DLD1 (cell line): ENCODE data around the gene CDKN1C.

Experiments used
- in situ Hi-C: cut with HindIII; loops from 2 replicates; pipeline ENCODE4 v1.10.0; 2017; ENCODE audit warnings: low sequenced_read_pairs

CDKN1C gene

GRCh38 chr11:2848497-2848896, 37.1 kb downstream of the CDKN1C start:
- in situ Hi-C loops = no loop called here

DNA sequence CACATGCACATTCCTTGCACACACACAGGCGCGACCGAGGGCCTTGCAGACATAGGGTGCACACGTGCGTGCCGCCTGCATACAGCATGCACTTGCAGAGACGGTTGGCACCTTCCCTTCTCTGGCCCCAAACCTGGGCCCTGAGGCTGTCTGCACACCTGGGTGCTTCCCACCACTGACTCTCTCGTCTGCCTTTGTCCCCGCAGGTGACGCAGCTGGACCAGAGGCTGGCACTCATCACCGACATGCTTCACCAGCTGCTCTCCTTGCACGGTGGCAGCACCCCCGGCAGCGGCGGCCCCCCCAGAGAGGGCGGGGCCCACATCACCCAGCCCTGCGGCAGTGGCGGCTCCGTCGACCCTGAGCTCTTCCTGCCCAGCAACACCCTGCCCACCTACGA, 38.0 kb downstream of the CDKN1C start:
- in situ Hi-C loops = no loop called here

DNA sequence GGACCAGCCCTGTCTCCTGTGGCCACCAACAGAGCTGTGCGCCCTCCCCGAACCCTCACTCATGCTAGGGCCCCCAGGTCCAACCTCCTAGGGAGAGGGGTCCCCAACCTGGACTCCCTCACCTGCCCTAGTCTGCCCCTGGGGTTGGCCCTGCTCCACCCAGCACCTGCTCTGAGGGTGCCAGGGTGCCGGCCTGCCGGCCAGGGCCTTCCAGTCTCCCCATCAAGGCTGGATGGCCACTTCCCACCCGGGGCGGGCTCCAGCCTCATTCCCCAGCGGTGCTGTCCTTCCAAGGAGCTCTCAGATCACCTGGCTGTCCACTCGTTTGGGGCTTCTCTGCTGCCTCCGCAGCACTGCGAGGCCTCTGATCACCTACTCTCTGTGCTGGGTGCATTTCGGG, 39.1 kb downstream of the CDKN1C start:
- in situ Hi-C loops = no loop called here

GRCh38 chr11:2846056-2846455, 39.5 kb downstream of the CDKN1C start:
- in situ Hi-C loops = no loop called here

- in situ Hi-C loops = no loop called here
Measured at GRCh38 chr11:2844996-2845395, 40.6 kb downstream of the CDKN1C start.

GRCh38 chr11:2844116-2844842, 41.3 kb downstream of the CDKN1C start:
- in situ Hi-C loops = no loop called here

DNA sequence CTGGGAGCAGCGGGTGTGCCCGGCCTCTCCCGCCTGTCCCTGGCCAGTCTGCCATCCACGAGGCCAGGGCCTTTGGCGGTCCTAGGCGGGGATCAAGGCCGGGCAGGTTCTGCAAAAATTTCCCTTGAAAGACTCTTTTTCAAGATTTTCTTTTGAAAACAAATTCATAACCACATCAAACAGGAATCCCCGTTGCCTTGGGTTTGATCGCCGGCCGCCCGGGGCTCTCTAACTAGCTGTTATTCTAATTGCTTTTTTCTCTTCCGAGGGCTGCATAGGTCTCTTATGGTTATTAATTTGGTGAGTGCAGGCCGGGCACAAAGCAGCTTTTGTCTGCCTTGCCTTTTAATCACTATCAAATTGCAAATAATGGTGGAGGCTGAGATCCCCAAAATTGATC, 42.0 kb downstream of the CDKN1C start:
- in situ Hi-C loops = no loop called here

- in situ Hi-C loops = no loop called here
Measured at GRCh38 chr11:2842876-2843275, 42.7 kb downstream of the CDKN1C start.

DNA sequence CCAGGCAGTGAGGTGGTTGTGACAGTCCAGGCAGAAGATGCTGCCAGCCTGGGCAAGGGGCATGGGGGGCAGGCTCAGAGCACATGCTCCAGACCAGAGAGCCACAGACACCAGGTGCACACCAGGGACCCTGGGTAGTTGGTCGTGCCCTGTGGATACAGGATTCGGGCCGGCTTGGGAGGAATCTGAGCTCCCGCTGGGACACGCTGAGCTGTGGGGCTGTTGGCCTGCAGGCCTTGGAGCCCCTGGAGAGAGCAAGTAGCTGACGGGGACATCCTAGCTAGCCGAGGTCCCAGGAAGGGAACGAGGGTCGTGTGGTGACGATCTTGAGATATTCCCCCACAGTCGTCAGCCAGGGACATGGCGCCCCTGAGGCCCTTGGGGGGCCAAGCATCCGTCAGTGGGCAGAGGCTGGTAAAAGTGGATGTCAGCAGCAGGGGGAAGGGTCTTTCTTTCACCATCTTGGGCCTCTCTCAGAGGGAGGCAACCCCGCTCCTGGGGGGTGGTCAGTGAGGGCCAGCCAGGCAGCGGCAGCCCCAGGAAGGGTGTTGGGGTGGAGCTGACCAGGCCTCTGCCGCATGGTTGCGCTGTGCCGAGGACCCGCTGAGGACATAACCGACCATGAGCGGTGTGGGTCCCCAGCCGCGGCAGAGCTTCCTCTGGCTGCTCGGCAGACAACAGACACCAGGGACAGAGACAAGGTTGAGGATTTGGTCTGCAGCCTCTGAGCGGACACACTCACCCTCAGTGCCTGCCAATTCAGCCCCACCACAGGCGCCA, 44.0 kb downstream of the CDKN1C start:
- in situ Hi-C loops = no loop called here

GRCh38 chr11:2839395-2839943, 46.1 kb downstream of the CDKN1C start:
- in situ Hi-C loops = no loop called here

DNA sequence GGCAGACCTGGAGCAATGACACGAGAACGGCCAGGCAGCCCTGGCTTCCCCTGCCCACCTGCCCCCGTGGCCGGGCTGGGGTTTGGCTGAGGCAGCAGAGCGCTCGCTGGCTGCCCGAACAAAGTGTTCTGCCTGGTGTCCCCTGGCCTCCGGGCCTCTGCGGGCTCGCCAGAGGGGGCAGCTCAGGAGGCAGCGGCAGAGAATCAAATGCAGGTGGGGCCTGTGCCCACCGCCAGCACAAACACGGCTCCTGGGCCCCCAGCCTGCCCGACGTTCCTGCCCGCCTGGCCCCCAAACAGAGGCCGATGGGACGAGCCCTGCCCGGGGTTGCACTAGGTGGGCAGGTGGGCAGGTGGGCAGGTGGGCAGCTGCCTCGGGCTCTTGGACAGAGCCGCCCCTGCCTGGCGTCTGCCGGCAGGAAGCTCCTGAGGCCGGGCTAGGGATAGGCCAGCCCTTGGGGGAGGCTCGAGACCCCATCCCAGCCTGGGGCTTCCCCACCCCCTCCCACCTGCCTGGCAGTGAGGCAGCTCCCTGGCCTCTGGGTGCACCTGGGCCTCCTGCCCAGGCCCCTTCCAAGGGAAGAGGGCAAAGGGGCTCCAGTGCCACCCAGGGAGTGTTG, 46.8 kb downstream of the CDKN1C start:
- in situ Hi-C loops = no loop called here

- in situ Hi-C loops = no loop called here
Measured at GRCh38 chr11:2838091-2838490, 47.5 kb downstream of the CDKN1C start.

GRCh38 chr11:2837651-2838050, 47.9 kb downstream of the CDKN1C start:
- in situ Hi-C loops = no loop called here

GRCh38 chr11:2837096-2837601, 48.4 kb downstream of the CDKN1C start:
- in situ Hi-C loops = no loop called here

- in situ Hi-C loops = no loop called here
Measured at GRCh38 chr11:2836315-2837095, 49.1 kb downstream of the CDKN1C start.

DNA sequence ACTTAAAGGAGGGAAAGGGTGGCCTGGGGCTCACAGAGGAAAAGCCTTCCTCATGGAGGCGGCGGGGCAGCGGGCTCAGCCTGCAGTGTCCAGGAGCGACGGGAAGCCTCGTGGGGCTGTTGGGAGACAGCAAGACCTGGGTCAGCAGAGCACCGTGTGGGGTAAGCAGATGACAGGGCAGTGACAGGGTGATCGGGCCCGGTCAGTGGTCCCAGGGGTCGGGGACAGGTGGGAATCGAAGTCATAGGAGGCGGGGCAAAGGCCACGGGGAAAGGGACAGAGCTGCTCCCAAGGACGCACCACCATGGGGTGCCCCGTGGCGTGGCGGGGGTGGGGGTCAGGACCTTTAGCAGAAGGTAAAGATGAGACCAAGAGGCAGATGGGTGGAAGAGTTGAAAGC, 49.8 kb downstream of the CDKN1C start:
- in situ Hi-C loops = no loop called here

GRCh38 chr11:2835296-2835695, 50.3 kb downstream of the CDKN1C start:
- in situ Hi-C loops = no loop called here

DNA sequence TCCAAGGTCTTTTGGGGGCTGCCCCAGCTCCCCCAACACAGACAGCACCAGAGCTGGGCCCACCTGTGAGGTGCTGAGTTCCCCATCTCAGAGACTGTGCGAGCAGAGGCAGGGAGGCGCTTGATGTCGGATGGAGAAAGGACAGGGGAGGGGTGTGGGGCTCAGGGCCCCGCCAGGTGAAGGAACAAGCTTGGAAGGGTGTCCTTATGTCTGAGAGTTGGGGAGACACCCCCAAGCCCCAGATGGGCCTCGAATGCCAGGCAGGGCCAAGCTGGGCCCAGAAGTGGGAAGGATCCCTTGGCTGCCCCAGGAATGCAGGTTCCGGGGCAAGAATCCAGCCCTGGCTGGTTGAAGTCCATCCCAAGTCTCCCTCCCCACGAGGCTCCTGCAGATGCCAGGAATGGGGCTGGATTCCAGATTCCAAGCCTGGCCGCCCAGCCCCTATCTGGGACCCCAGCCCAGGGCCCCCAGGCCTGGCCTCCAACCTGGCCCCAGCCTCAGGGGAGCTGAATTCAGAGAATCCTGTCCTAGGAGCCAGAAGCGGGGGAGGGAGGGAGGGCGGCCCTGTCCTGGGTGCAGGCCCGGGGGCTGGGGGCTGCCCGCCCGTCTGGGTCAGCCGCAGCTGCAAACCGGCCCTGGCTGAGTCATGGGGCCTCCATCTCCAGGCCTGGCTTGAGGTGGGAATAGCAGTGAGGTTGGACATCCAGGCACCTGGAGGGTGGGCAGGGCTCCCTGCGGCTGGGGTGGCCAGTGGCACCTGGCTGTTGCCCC, 50.9 kb downstream of the CDKN1C start:
- in situ Hi-C loops = loop anchor here (5.0 kb wide), 1 partner anchor 97 kb away; no protein-coding TSS in a partner anchor

DNA sequence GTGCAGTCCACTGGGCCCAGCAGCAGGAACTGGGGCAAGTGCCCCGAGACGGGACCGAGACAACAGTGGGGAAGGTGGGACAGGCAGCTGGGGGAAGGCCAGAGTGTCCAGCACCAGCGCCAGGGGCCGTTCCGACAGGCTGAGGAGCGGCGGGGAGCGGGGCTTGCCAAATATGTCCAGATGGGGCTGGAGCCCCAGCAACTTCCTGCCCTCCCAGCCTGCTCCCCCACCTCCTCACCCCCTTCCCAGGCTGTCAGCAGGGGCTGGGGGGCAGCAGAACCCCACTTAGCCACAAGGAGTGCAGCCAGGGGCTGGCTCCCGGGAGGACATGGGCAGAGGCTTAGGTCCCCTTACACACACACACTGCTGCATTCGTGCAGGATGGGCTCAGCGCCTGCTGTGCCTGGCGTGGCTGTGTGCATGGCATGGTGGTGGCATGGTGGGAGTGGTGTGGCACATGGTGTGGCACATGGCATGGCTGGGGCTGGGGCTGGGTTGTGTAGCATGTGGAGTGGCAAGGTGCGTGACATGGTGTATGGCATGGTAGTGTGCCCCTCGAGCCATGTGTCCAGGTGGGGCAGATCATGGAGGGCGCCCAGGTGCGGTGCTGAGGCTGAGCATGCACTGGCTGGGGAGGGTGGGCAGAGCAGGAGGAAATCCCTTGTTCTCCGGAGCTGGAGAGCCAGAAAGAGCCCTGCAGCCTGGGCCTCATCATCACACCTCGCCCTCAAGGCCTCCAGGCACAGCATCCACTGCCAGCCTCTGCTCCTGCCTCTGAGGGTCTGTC, 51.7 kb downstream of the CDKN1C start:
- in situ Hi-C loops = loop anchor here (5.0 kb wide), 1 partner anchor 97 kb away; no protein-coding TSS in a partner anchor
